HepG2 (cell line): Measurements from ENCODE around the gene PLEKHG5. TPM values are rescaled to one million over a fixed set of nuclear protein-coding genes. Genes with fewer than 3 reads are reported as not detected.

Experiments used
- ATAC-seq: fragments of 200-7000 bp; cut with Tn5 transposase; 3 replicates; pipeline ENCODE4 v1.9.1; 2020; ENCODE audit warnings: mild to moderate bottlenecking, moderate library complexity
- BruUV-seq: library from RNA; stranded (reverse); fragments of 400-500 nt; replicated peaks from 2 replicates; lab custom pipeline; 2021; lab: Mats Ljungman, UMichigan
- CTCF ChIA-PET: fragments of 300-600 bp; formaldehyde crosslinking; extraction: SDS; loops from one replicate; lab custom pipeline; 2021; ENCODE audit warnings: low total read pairs, inconsistent platforms, low intra/inter-chr PET ratio; lab: Yijun Ruan, JAX
- POLR2A ChIA-PET: fragments of 350-600 bp; sonication (Branson Sonifier 250); formaldehyde crosslinking; loops from one replicate; lab custom pipeline; 2020; ENCODE audit warnings: antibody characterized with exemption, inconsistent platforms; lab: Yijun Ruan, JAX
- DNase-seq: peaks from one replicate; pipeline ENCODE4 v3.0.0-alpha.2; 2015; ENCODE audit warnings: low spot score
- FAIRE-seq: peaks from 3 replicates; lab custom pipeline; 2011; peaks lifted over from hg19 to GRCh38; lab: Jason Lieb, UNC
- H2AFZ ChIP-seq: one replicate; pipeline ENCODE4 v1.6.1; 2011; ENCODE audit warnings: low read length, inconsistent platforms
- H3K27ac ChIP-seq: fragments of 300-600 bp; 3 replicates; pipeline ENCODE4 v1.8.0; 2011; ENCODE audit warnings: mixed run types, mild to moderate bottlenecking, mixed read lengths, low read length, inconsistent platforms; ENCODE audit not compliant: insufficient read depth; ENCODE audit errors: extremely low read length
- H3K27me3 ChIP-seq, 2 experiments: fragments of 200-600 bp in 1 of 2; 2 replicates in 1 of 2; 3 replicates in 1 of 2; pipeline versions ENCODE4 v1.6.0 to v1.8.0; 2011; ENCODE audit warnings: low read length in 2 of 2, mild to moderate bottlenecking in 2 of 2, moderate library complexity in 2 of 2, inconsistent platforms in 1 of 2; ENCODE audit not compliant: insufficient read depth in 2 of 2, control insufficient read depth in 1 of 2
- H3K36me3 ChIP-seq, 2 experiments: fragments of 200-600 bp in 1 of 2; replicated peaks in 1 of 2; 2 replicates in 1 of 2; 3 replicates in 1 of 2; pipeline versions ENCODE4 v1.5.1 to v1.8.0; 2011; ENCODE audit warnings: low read length in 2 of 2, inconsistent platforms in 1 of 2; ENCODE audit not compliant: insufficient read depth in 2 of 2, control insufficient read depth in 1 of 2
- H3K4me1 ChIP-seq: 2 replicates; pipeline ENCODE4 v1.5.1; 2012; ENCODE audit warnings: low read length, inconsistent platforms; ENCODE audit not compliant: insufficient read depth
- H3K4me2 ChIP-seq: 2 replicates; pipeline ENCODE4 v1.6.0; 2011; ENCODE audit warnings: low read depth, low read length, inconsistent platforms
- H3K4me3 ChIP-seq, 3 experiments: fragments of 200-600 bp in 1 of 3; sonication (generic), shearing (Covaris generic) in 1 of 3; replicated peaks in 1 of 3; 2 replicates each; pipeline ENCODE4 v1.5.1; 2011 to 2016; ENCODE audit warnings: low read length in 3 of 3, inconsistent platforms in 2 of 3, low read depth in 2 of 3, mild to moderate bottlenecking in 2 of 3, control low read depth in 1 of 3, mixed read lengths in 1 of 3; ENCODE audit not compliant: insufficient read depth in 1 of 3
- H3K79me2 ChIP-seq: one replicate; pipeline ENCODE4 v1.6.1; 2011; ENCODE audit warnings: low read length, inconsistent platforms; ENCODE audit not compliant: insufficient read depth
- H3K9ac ChIP-seq: 2 replicates; pipeline ENCODE4 v1.6.0; 2011; ENCODE audit warnings: mild to moderate bottlenecking, low read depth, low read length, inconsistent platforms; ENCODE audit not compliant: insufficient read depth
- H3K9me3 ChIP-seq: 2 replicates; pipeline ENCODE4 v1.5.1; 2012; ENCODE audit warnings: mild to moderate bottlenecking, low read length
- H4K20me1 ChIP-seq: 2 replicates; pipeline ENCODE4 v1.6.0; 2011; ENCODE audit warnings: inconsistent platforms, mild to moderate bottlenecking, low read length, moderate library complexity; ENCODE audit not compliant: insufficient read depth
- AGO2 ChIP-seq: fragments of 200-400 bp; formaldehyde crosslinking; optimal IDR thresholded peaks from 2 replicates; pipeline ENCODE3; 2017; ENCODE audit warnings: mild to moderate bottlenecking, low read depth, low read length, moderate library complexity
- BHLHE40 ChIP-seq: IDR thresholded peaks from 2 replicates; pipeline ENCODE4 v1.6.1; 2011; ENCODE audit warnings: low read length, improper control_type of control experiment
- DNMT1 ChIP-seq: sonication (generic); formaldehyde crosslinking; IDR thresholded peaks from 2 replicates; pipeline ENCODE4 v1.5.1; 2020; ENCODE audit warnings: mild to moderate bottlenecking, missing genetic modification reagents
- FOXO1 ChIP-seq: sonication (generic); formaldehyde crosslinking; IDR thresholded peaks from 2 replicates; pipeline ENCODE4 v1.4.0; 2020; ENCODE audit warnings: missing genetic modification reagents
- HNRNPUL1 ChIP-seq: fragments of 200-400 bp; formaldehyde crosslinking; IDR thresholded peaks from 2 replicates; pipeline ENCODE4 v1.6.1; 2017; ENCODE audit warnings: low read depth, mild to moderate bottlenecking, low read length, moderate library complexity
- MLLT10 ChIP-seq: sonication (generic); formaldehyde crosslinking; IDR thresholded peaks from 2 replicates; pipeline ENCODE4 v1.4.0; 2020; ENCODE audit warnings: missing genetic modification reagents
- NCOA5 ChIP-seq: sonication (generic); formaldehyde crosslinking; IDR thresholded peaks from 2 replicates; pipeline ENCODE4 v1.4.0; 2020; ENCODE audit warnings: missing genetic modification reagents
- PAX8 ChIP-seq: sonication (generic); formaldehyde crosslinking; IDR thresholded peaks from 2 replicates; pipeline ENCODE4 v1.8.0; 2022; ENCODE audit warnings: mild to moderate bottlenecking, missing genetic modification reagents, borderline replicate concordance
- PBX3 ChIP-seq: sonication (generic); formaldehyde crosslinking; IDR thresholded peaks from 2 replicates; pipeline ENCODE4 v1.8.1; 2023; ENCODE audit warnings: missing genetic modification reagents, inconsistent platforms, borderline replicate concordance
- PCBP1 ChIP-seq: fragments of 200-400 bp; formaldehyde crosslinking; IDR thresholded peaks from 2 replicates; pipeline ENCODE4 v1.6.1; 2017; ENCODE audit warnings: mild to moderate bottlenecking, low read depth, low read length, borderline replicate concordance
- PTBP1 ChIP-seq: fragments of 200-400 bp; formaldehyde crosslinking; IDR thresholded peaks from 2 replicates; pipeline ENCODE4 v1.6.1; 2018; ENCODE audit warnings: low read length, low read depth; ENCODE audit not compliant: poor library complexity, severe bottlenecking
- RFX5 ChIP-seq: IDR thresholded peaks from 2 replicates; pipeline ENCODE4 v1.6.1; 2011; ENCODE audit warnings: low read depth, low read length, improper control_type of control experiment
- SMARCE1 ChIP-seq: fragments of 450-650 bp; IDR thresholded peaks from 2 replicates; pipeline ENCODE4 v1.6.1; 2017; ENCODE audit warnings: borderline replicate concordance
- SOX6 ChIP-seq, 2 experiments: fragments of 450-650 bp in 1 of 2; sonication (generic) in 1 of 2; formaldehyde crosslinking in 1 of 2; IDR thresholded peaks; 2 replicates each; pipeline versions ENCODE4 v1.4.0 to v1.6.1; 2017 to 2020; ENCODE audit warnings: antibody characterized with exemption in 1 of 2, mild to moderate bottlenecking in 1 of 2, missing genetic modification reagents in 1 of 2
- ZNF589 ChIP-seq: sonication (generic); formaldehyde crosslinking; conservative IDR thresholded peaks from 2 replicates; pipeline ENCODE4 v1.8.0; 2022; ENCODE audit warnings: mild to moderate bottlenecking, moderate library complexity, missing genetic modification reagents
- WGBS: methylation state at CpG from one replicate; pipeline ENCODE4 v1.1.6; 2017; ENCODE audit warnings: low lambda C conversion rate; 5-methylcytosine and 5-hydroxymethylcytosine counted together
- in situ Hi-C: cut with HindIII; loops from 2 replicates; pipeline ENCODE4 v1.10.0; 2017; ENCODE audit warnings: low pct_unique_long_range_greater_than_20kb; ENCODE audit not compliant: extremely low pct_ligation_motif_present
- intact Hi-C: fragments of 100-400 bp; cut with micrococcal nuclease; formaldehyde crosslinking; loops from one replicate; pipeline ENCODE4 v1.10.0; 2022; ENCODE audit not compliant: unreplicated experiment
- polyA plus RNA-seq, 8 experiments: library from polyadenylated mRNA; depleted of rRNA in 3 of 8; stranded (reverse) in 7 of 8; unstranded in 1 of 8; fragments of >200 nt; fragmentation: Illumina TruSeq in 4 of 8; extraction: Trizol in 4 of 8; gene quantifications; 2 replicates each; pipeline versions ENCODE4 v1.2.1 to v1.2.3, GENCODE V29; 2011 to 2016; ENCODE audit warnings: low read depth in 4 of 8, missing spikeins in 1 of 8, mixed read lengths in 1 of 8; ENCODE audit not compliant: insufficient read depth in 1 of 8
- total RNA-seq, 5 experiments: library from RNA; depleted of rRNA; stranded (reverse); fragments of >200 nt; fragmentation: Illumina TruSeq; extraction: Trizol; gene quantifications; 2 replicates each; pipeline ENCODE4 v1.2.3, GENCODE V29; 2016; ENCODE audit warnings: low read depth in 1 of 5
- TF ChIP-seq, protein P1 (sequence below): sonication (generic); formaldehyde crosslinking; conservative IDR thresholded peaks from 2 replicates; pipeline ENCODE4 v1.8.1; 2023; ENCODE audit warnings: missing genetic modification reagents
- TF ChIP-seq, protein P2 (sequence below): sonication (generic); formaldehyde crosslinking; IDR thresholded peaks from 2 replicates; pipeline ENCODE4 v1.5.1; 2020; ENCODE audit warnings: missing genetic modification reagents, mild to moderate bottlenecking, borderline replicate concordance
- TF ChIP-seq, protein P3 (sequence below): sonication (generic); formaldehyde crosslinking; IDR thresholded peaks from 2 replicates; pipeline ENCODE4 v1.5.1; 2020; ENCODE audit warnings: mild to moderate bottlenecking, moderate library complexity, missing genetic modification reagents
- TF ChIP-seq, protein P4 (sequence below): sonication (generic); formaldehyde crosslinking; IDR thresholded peaks from 2 replicates; pipeline ENCODE4 v1.4.0; 2020; ENCODE audit warnings: missing genetic modification reagents

Gene PLEKHG5
- total and polyA plus RNA-seq, 2 of the 13 experiments (the other 11 are each of a cell fraction or from before 2014, with no cell fraction given), result 1.9 to 3.5 TPM

DNA sequence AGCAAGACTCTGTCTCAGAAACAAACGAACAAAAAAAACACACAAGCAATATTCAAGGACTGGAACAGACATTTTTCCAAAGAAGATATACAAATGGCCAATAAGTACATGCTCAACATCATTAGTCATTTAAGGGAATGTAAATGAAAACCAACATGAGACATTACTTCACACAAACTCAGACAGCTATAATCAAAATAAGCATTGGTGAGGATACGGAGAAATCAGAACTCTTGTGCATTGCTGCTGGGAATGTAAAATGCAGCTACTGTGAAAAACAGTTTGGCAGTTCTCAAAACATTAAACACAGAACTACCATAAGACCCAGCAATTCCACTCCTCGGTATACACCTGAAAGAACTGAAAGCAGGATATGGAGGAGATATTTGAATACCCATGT is 47.5 kb upstream of the PLEKHG5 start:
- WGBS, result 65% methylated on average over 3 of the region's 3 CpGs
- no peak overlapping the region for H3K9ac ChIP-seq
- peaks cover 5 to 46% of the 10 kb centered on the region in 2 experiments; a peak in 4 of 5 replicates for H3K36me3 ChIP-seq
- ATAC-seq, result no peak
- intact Hi-C loops (no loop called here), in situ Hi-C loops (no loop called here)
- no peaks in the 10 kb centered on the region for H3K79me2 ChIP-seq
- H3K27me3 ChIP-seq, result no peaks in the 10 kb centered on the region
- H3K4me3 ChIP-seq, result no peak overlapping the region
- H4K20me1 ChIP-seq, result no peaks in the 10 kb centered on the region
- no peaks in the 10 kb centered on the region for H3K9me3 ChIP-seq
- no peak overlapping the region for H3K4me2 ChIP-seq
- no peaks in the 10 kb centered on the region for H3K4me1 ChIP-seq
- TF ChIP-seq, protein P1, sequence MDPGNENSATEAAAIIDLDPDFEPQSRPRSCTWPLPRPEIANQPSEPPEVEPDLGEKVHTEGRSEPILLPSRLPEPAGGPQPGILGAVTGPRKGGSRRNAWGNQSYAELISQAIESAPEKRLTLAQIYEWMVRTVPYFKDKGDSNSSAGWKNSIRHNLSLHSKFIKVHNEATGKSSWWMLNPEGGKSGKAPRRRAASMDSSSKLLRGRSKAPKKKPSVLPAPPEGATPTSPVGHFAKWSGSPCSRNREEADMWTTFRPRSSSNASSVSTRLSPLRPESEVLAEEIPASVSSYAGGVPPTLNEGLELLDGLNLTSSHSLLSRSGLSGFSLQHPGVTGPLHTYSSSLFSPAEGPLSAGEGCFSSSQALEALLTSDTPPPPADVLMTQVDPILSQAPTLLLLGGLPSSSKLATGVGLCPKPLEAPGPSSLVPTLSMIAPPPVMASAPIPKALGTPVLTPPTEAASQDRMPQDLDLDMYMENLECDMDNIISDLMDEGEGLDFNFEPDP (CRISPR knock-in tag), result no peak
- TF ChIP-seq, protein P2, sequence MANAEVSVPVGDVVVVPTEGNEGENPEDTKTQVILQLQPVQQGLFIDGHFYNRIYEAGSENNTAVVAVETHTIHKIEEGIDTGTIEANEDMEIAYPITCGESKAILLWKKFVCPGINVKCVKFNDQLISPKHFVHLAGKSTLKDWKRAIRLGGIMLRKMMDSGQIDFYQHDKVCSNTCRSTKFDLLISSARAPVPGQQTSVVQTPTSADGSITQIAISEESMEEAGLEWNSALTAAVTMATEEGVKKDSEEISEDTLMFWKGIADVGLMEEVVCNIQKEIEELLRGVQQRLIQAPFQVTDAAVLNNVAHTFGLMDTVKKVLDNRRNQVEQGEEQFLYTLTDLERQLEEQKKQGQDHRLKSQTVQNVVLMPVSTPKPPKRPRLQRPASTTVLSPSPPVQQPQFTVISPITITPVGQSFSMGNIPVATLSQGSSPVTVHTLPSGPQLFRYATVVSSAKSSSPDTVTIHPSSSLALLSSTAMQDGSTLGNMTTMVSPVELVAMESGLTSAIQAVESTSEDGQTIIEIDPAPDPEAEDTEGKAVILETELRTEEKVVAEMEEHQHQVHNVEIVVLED (CRISPR knock-in tag), result no peak
- TF ChIP-seq RFX5 (no peak), PBX3 (CRISPR knock-in tag) (no peak), NCOA5 (CRISPR knock-in tag) (no peak), BHLHE40 (no peak), MLLT10 (CRISPR knock-in tag) (no peak), SMARCE1 (no peak), PTBP1 (no peak), PAX8 (CRISPR knock-in tag) (no peak), DNMT1 (CRISPR knock-in tag) (no peak), SOX6 (IDR thresholded peaks at IDR 0.05) (no peak), SOX6 (CRISPR knock-in tag; IDR thresholded peaks at IDR 0.05) (no peak), ZNF589 (CRISPR knock-in tag) (no peak), FOXO1 (CRISPR knock-in tag) (no peak), AGO2 (no peak), PCBP1 (no peak), HNRNPUL1 (no peak)
- TF ChIP-seq, protein P3, sequence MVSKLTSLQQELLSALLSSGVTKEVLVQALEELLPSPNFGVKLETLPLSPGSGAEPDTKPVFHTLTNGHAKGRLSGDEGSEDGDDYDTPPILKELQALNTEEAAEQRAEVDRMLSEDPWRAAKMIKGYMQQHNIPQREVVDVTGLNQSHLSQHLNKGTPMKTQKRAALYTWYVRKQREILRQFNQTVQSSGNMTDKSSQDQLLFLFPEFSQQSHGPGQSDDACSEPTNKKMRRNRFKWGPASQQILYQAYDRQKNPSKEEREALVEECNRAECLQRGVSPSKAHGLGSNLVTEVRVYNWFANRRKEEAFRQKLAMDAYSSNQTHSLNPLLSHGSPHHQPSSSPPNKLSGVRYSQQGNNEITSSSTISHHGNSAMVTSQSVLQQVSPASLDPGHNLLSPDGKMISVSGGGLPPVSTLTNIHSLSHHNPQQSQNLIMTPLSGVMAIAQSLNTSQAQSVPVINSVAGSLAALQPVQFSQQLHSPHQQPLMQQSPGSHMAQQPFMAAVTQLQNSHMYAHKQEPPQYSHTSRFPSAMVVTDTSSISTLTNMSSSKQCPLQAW, result no peak
- TF ChIP-seq, protein P4, sequence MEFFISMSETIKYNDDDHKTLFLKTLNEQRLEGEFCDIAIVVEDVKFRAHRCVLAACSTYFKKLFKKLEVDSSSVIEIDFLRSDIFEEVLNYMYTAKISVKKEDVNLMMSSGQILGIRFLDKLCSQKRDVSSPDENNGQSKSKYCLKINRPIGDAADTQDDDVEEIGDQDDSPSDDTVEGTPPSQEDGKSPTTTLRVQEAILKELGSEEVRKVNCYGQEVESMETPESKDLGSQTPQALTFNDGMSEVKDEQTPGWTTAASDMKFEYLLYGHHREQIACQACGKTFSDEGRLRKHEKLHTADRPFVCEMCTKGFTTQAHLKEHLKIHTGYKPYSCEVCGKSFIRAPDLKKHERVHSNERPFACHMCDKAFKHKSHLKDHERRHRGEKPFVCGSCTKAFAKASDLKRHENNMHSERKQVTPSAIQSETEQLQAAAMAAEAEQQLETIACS (CRISPR knock-in tag), result no peak
- TF ChIP-seq, all 625 proteins: peak for 0
- no peak for DNase-seq
- no peak for FAIRE-seq
- no peak overlapping the region for H3K27ac ChIP-seq
- ChIA-PET CTCF (no interaction called here), POLR2A (no interaction called here)
- no peak overlapping the region for H2AFZ ChIP-seq
- no TSS peak for BruUV-seq
